H1 (cell line): ENCODE data around the gene DEFB125. TPM values are rescaled to one million over a fixed set of nuclear protein-coding genes. Genes with fewer than 3 reads are reported as not detected.

Experiments
- CTCF ChIA-PET: fragments of 300-600 bp; sonication (Branson Sonifier 250); formaldehyde crosslinking; loops from one replicate; lab custom pipeline; 2021; ENCODE audit not compliant: partially characterized antibody; lab: Charles Lee
- POLR2A ChIA-PET: fragments of 300-600 bp; sonication (Branson Sonifier 250); formaldehyde crosslinking; loops from one replicate; lab custom pipeline; 2021; ENCODE audit warnings: inconsistent platforms; ENCODE audit not compliant: partially characterized antibody; lab: Charles Lee
- DNase-seq, 2 experiments: peaks; one replicate each; pipeline versions ENCODE4 v3.0.0 to v3.0.0-alpha.2; 2010 to 2022; ENCODE audit warnings: low spot score in 2 of 2, low read depth in 1 of 2, mixed read lengths in 1 of 2
- FAIRE-seq: peaks from 2 replicates; lab custom pipeline; 2011; peaks lifted over from hg19 to GRCh38; lab: Jason Lieb, UNC
- H2AFZ ChIP-seq: 2 replicates; pipeline ENCODE4 v1.8.1; 2012; ENCODE audit warnings: low read length, inconsistent platforms
- H2AK5ac ChIP-seq: 2 replicates; pipeline ENCODE4 v1.6.1; 2013; ENCODE audit warnings: low read depth, low read length
- H2BK120ac ChIP-seq: replicated peaks from 2 replicates; pipeline ENCODE3; 2013; ENCODE audit warnings: low read depth, low read length, inconsistent platforms
- H2BK12ac ChIP-seq: 2 replicates; pipeline ENCODE4 v1.6.1; 2013; ENCODE audit warnings: low read depth, low read length
- H2BK15ac ChIP-seq: 2 replicates; pipeline ENCODE4 v1.6.1; 2013; ENCODE audit warnings: low read length
- H2BK20ac ChIP-seq: 2 replicates; pipeline ENCODE4 v1.6.1; 2013; ENCODE audit warnings: low read length
- H2BK5ac ChIP-seq: 2 replicates; pipeline ENCODE4 v1.6.1; 2013; ENCODE audit warnings: low read depth, low read length
- H3K14ac ChIP-seq: 2 replicates; pipeline ENCODE4 v1.6.1; 2013; ENCODE audit warnings: inconsistent platforms; ENCODE audit not compliant: insufficient read length
- H3K18ac ChIP-seq: 2 replicates; pipeline ENCODE4 v1.6.1; 2013; ENCODE audit warnings: low read length; ENCODE audit errors: extremely low read depth
- H3K23ac ChIP-seq: 2 replicates; pipeline ENCODE4 v1.6.1; 2013; ENCODE audit warnings: inconsistent platforms; ENCODE audit not compliant: insufficient read length
- H3K23me2 ChIP-seq: 2 replicates; pipeline ENCODE4 v1.6.1; 2013; ENCODE audit warnings: low read depth, low read length
- H3K27ac ChIP-seq: 2 replicates; pipeline ENCODE4 v1.6.1; 2011; ENCODE audit warnings: low read depth, low read length, inconsistent platforms
- H3K27me3 ChIP-seq, 4 experiments: replicated peaks in 1 of 4; 1 replicate in 1 of 4; 2 replicates in 3 of 4; pipeline versions ENCODE4 v1.6.1 to v1.8.1; 2011 to 2013; ENCODE audit warnings: low read length in 3 of 4, mild to moderate bottlenecking in 3 of 4, inconsistent platforms in 2 of 4, mixed read lengths in 2 of 4, moderate library complexity in 1 of 4; ENCODE audit not compliant: control insufficient read depth in 3 of 4, insufficient read depth in 3 of 4; ENCODE audit errors: extremely low read depth in 1 of 4
- H3K36me3 ChIP-seq, 4 experiments: 2 replicates each; pipeline versions ENCODE4 v1.6.1 to v1.8.1; 2011 to 2013; ENCODE audit warnings: mild to moderate bottlenecking in 4 of 4, low read length in 3 of 4, moderate library complexity in 2 of 4, control low read depth in 1 of 4, inconsistent platforms in 1 of 4; ENCODE audit not compliant: insufficient read depth in 4 of 4, control insufficient read depth in 2 of 4
- H3K4ac ChIP-seq: replicated peaks from 2 replicates; pipeline ENCODE3; 2013; ENCODE audit warnings: low read length, low read depth, mixed read lengths, inconsistent platforms; ENCODE audit not compliant: insufficient read length
- H3K4me1 ChIP-seq, 4 experiments: replicated peaks in 1 of 4; 1 replicate in 1 of 4; 2 replicates in 3 of 4; pipeline versions ENCODE4 v1.6.1 to v1.8.1; 2011 to 2013; ENCODE audit warnings: low read length in 3 of 4, inconsistent platforms in 2 of 4, mixed read lengths in 1 of 4; ENCODE audit not compliant: insufficient read depth in 4 of 4, control insufficient read depth in 3 of 4
- H3K4me2 ChIP-seq, 2 experiments: 2 replicates each; pipeline versions ENCODE4 v1.6.1 to v1.8.1; 2011 to 2013; ENCODE audit warnings: low read depth in 2 of 2, low read length in 2 of 2, control low read depth in 1 of 2, inconsistent platforms in 1 of 2, mild to moderate bottlenecking in 1 of 2; ENCODE audit not compliant: insufficient read depth in 1 of 2
- H3K4me3 ChIP-seq, 4 experiments: fragments of 200-600, 300-600 bp in 1 of 4; sonication (generic), shearing (Covaris generic), sonication (Bioruptor Twin) in 1 of 4; 2 replicates each; pipeline versions ENCODE4 v1.5.1 to v1.8.1; 2011 to 2016; ENCODE audit warnings: low read length in 4 of 4, low read depth in 3 of 4, control low read depth in 2 of 4, inconsistent platforms in 2 of 4, mild to moderate bottlenecking in 2 of 4, mixed read lengths in 1 of 4, moderate library complexity in 1 of 4; ENCODE audit not compliant: insufficient read depth in 2 of 4; ENCODE audit errors: extremely low read depth in 1 of 4
- H3K56ac ChIP-seq: replicated peaks from 2 replicates; pipeline ENCODE3; 2013; ENCODE audit warnings: low read depth, mild to moderate bottlenecking, mixed read lengths, low read length, inconsistent platforms; ENCODE audit not compliant: insufficient read length
- H3K79me1 ChIP-seq: 2 replicates; pipeline ENCODE4 v1.6.1; 2013; ENCODE audit warnings: low read depth, low read length, control low read depth
- H3K79me2 ChIP-seq, 2 experiments: 2 replicates each; pipeline versions ENCODE4 v1.6.1 to v1.8.1; 2012 to 2013; ENCODE audit warnings: low read length in 2 of 2, mild to moderate bottlenecking in 2 of 2, inconsistent platforms in 1 of 2; ENCODE audit not compliant: insufficient read depth in 2 of 2, control insufficient read depth in 1 of 2
- H3K9ac ChIP-seq, 4 experiments: replicated peaks in 1 of 4; 1 replicate in 1 of 4; 2 replicates in 3 of 4; pipeline versions ENCODE4 v1.6.1 to v1.8.1; 2011 to 2013; ENCODE audit warnings: low read depth in 3 of 4, low read length in 3 of 4, control low read depth in 2 of 4, mild to moderate bottlenecking in 2 of 4, moderate library complexity in 2 of 4, inconsistent platforms in 1 of 4; ENCODE audit errors: extremely low read depth in 1 of 4
- H3K9me3 ChIP-seq, 2 experiments: 2 replicates each; pipeline versions ENCODE4 v1.6.1 to v1.8.1; 2012 to 2013; ENCODE audit warnings: mild to moderate bottlenecking in 2 of 2, moderate library complexity in 2 of 2, control low read depth in 1 of 2, inconsistent platforms in 1 of 2, low read depth in 1 of 2, low read length in 1 of 2, mixed read lengths in 1 of 2; ENCODE audit not compliant: insufficient read depth in 2 of 2
- H4K20me1 ChIP-seq, 2 experiments: replicated peaks in 1 of 2; 2 replicates each; pipeline versions ENCODE3 to v1.8.1; 2011 to 2013; ENCODE audit warnings: inconsistent platforms in 2 of 2, low read length in 2 of 2, mild to moderate bottlenecking in 1 of 2; ENCODE audit not compliant: insufficient read depth in 2 of 2, control insufficient read depth in 1 of 2
- H4K5ac ChIP-seq: 2 replicates; pipeline ENCODE4 v1.6.1; 2013; ENCODE audit warnings: low read length, low read depth, mixed read lengths, inconsistent platforms; ENCODE audit not compliant: insufficient read length
- H4K8ac ChIP-seq: 2 replicates; pipeline ENCODE4 v1.8.0; 2013; ENCODE audit warnings: mild to moderate bottlenecking, moderate library complexity, low read length, inconsistent platforms; ENCODE audit not compliant: insufficient read depth; ENCODE audit errors: extremely low read depth
- H4K91ac ChIP-seq: replicated peaks from 2 replicates; pipeline ENCODE3; 2013; ENCODE audit warnings: low read length, mixed read lengths, inconsistent platforms; ENCODE audit not compliant: insufficient read length
- ASH2L ChIP-seq: fragments of 200-600, 300-600 bp; sonication (generic); IDR thresholded peaks from one replicate; pipeline ENCODE4 v1.7.1; 2017; ENCODE audit warnings: low read length
- BACH1 ChIP-seq: IDR thresholded peaks from 2 replicates; pipeline ENCODE4 v1.6.1; 2012; ENCODE audit warnings: low read length, improper control_type of control experiment
- CEBPB ChIP-seq: IDR thresholded peaks from 2 replicates; pipeline ENCODE4 v1.6.1; 2012; ENCODE audit warnings: low read depth, low read length
- CREB1 ChIP-seq: IDR thresholded peaks from 2 replicates; pipeline ENCODE4 v1.6.1; 2012; ENCODE audit warnings: inconsistent platforms
- HDAC2 ChIP-seq, 2 experiments: fragments of 300-600 bp in 1 of 2; sonication (generic) in 1 of 2; IDR thresholded peaks; 2 replicates each; pipeline ENCODE4 v1.6.1; 2011 to 2012; ENCODE audit warnings: low read depth in 2 of 2, low read length in 2 of 2, mild to moderate bottlenecking in 2 of 2, moderate library complexity in 2 of 2, borderline replicate concordance in 1 of 2, inconsistent platforms in 1 of 2
- KDM1A ChIP-seq: fragments of 200-600, 300-600 bp; sonication (generic); IDR thresholded peaks from 2 replicates; pipeline ENCODE4 v1.7.1; 2016; ENCODE audit warnings: mild to moderate bottlenecking, low read length, borderline replicate concordance
- KDM4A ChIP-seq: IDR thresholded peaks from one replicate; pipeline ENCODE4 v1.7.1; 2012; ENCODE audit warnings: low read depth, mild to moderate bottlenecking, moderate library complexity, low read length, inconsistent platforms; ENCODE audit not compliant: severe bottlenecking
- NRF1 ChIP-seq: IDR thresholded peaks from 2 replicates; pipeline ENCODE4 v1.6.1; 2011; ENCODE audit warnings: mild to moderate bottlenecking, low read depth, low read length, improper control_type of control experiment
- POU5F1 ChIP-seq: IDR thresholded peaks from 2 replicates; pipeline ENCODE4 v1.6.1; 2011; ENCODE audit warnings: low read depth, mild to moderate bottlenecking, low read length, moderate library complexity
- RXRA ChIP-seq: IDR thresholded peaks from 2 replicates; pipeline ENCODE4 v1.6.1; 2011; ENCODE audit warnings: low read depth, mild to moderate bottlenecking, low read length, moderate library complexity; ENCODE audit not compliant: insufficient read depth
- SAP30 ChIP-seq: fragments of 300-600 bp; sonication (generic); IDR thresholded peaks from 2 replicates; pipeline ENCODE4 v1.7.1; 2012; ENCODE audit warnings: low read length, moderate library complexity, mild to moderate bottlenecking, inconsistent platforms; ENCODE audit not compliant: insufficient read depth, insufficient replicate concordance
- SIRT6 ChIP-seq: IDR thresholded peaks from one replicate; pipeline ENCODE4 v1.7.1; 2012; ENCODE audit warnings: low read length, inconsistent platforms
- ZNF274 ChIP-seq: IDR thresholded peaks from 2 replicates; pipeline ENCODE4 v1.7.0; 2012; ENCODE audit warnings: low read length, borderline replicate concordance; ENCODE audit errors: extremely low read depth
- WGBS, 2 experiments: shearing (Covaris generic) in 1 of 2; methylation state at CpG; one replicate each; pipeline versions ENCODE4 v1.1.6 to v1.1.7; 2013 to 2015; ENCODE audit warnings: low lambda C conversion rate in 2 of 2, mixed read lengths in 2 of 2, inconsistent platforms in 1 of 2, low coverage in 1 of 2, missing lambda C conversion rate in 1 of 2; ENCODE audit not compliant: insufficient replicate concordance in 2 of 2, insufficient coverage in 1 of 2, insufficient read length in 1 of 2; ENCODE audit errors: extremely low coverage in 1 of 2, missing lambda C conversion rate in 1 of 2; 5-methylcytosine and 5-hydroxymethylcytosine counted together
- polyA plus RNA-seq, 7 experiments: library from polyadenylated mRNA; depleted of rRNA in 3 of 7; stranded (reverse) in 5 of 7; unstranded in 2 of 7; fragments of >200 nt in 5 of 7; fragments of 200-250 nt in 2 of 7; gene quantifications; 1 replicate in 5 of 7; 2 replicates in 1 of 7; 4 replicates in 1 of 7; pipeline versions ENCODE4 v1.2.1 to v1.2.3, GENCODE V29; 2011 to 2013; ENCODE audit warnings: missing spikeins in 2 of 7, mixed read lengths in 2 of 7
- total RNA-seq: library from RNA; stranded (reverse); fragmentation: NEBNext Ultra II Directional; extraction: Animal tissue kit (Norgen Biotek cat#: 25700); gene quantifications from 2 replicates; pipeline ENCODE4 v1.2.1, GENCODE V29; 2021

The DEFB125 gene
- total and polyA plus RNA-seq, 2 of the 8 experiments (the other 6 are each of a cell fraction or from before 2014, with no cell fraction given): not detected

DNA sequence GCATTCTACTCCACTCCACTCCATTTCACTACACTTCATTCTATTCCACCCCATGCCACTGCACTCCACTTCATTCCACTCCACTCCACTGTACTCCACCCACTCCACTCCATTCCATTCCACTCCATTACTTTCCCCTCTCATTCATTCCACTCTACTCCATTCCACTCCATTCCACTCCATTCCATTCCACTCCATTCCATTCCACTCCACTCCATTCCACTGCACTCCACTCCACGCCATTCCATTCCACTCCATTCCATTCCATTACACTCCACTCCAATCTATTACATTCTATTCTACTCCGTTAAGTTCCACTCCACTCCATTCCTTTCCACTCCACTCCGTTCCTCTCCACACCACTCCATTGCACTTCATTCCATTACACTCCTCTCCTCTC is 25.0 kb upstream of the DEFB125 start:
- no peak overlapping the region for H2BK5ac ChIP-seq
- H2AK5ac ChIP-seq: no peak overlapping the region
- peaks cover 22 to 66% of the 10 kb centered on the region in 2 experiments for H3K9me3 ChIP-seq
- TF ChIP-seq ASH2L (no peak), RXRA (no peak), POU5F1 (no peak), CEBPB (no peak), HDAC2 (IDR thresholded peaks at IDR 0.05; ENCODE audit: borderline replicate concordance in 1 of 2, low read depth in 2 of 2, low read length in 2 of 2) (no peak), SIRT6 (no peak), BACH1 (no peak), CREB1 (no peak), NRF1 (no peak), KDM1A (no peak), ZNF274 (no peak), KDM4A (no peak), SAP30 (no peak)
- H3K9ac ChIP-seq: no peak overlapping the region
- H4K8ac ChIP-seq: no peak overlapping the region
- POLR2A ChIA-PET: no interaction called here
- no peaks in the 10 kb centered on the region for H3K27me3 ChIP-seq
- FAIRE-seq (no peak), DNase-seq (no peak)
- no peaks in the 10 kb centered on the region for H3K79me1 ChIP-seq
- H3K4ac ChIP-seq: no peak overlapping the region
- H3K36me3 ChIP-seq: no peaks in the 10 kb centered on the region
- H4K20me1 ChIP-seq: peaks cover 0 to 6% of the 10 kb centered on the region in 2 experiments
- H2BK120ac ChIP-seq: no peak overlapping the region
- H3K14ac ChIP-seq: no peak overlapping the region
- peaks cover 64% of the 10 kb centered on the region; the same call in 1 of the 2 replicates for H3K23me2 ChIP-seq
- H3K4me2 ChIP-seq: no peak overlapping the region
- H4K5ac ChIP-seq: no peak overlapping the region
- H2BK15ac ChIP-seq: no peak overlapping the region
- no peak overlapping the region for H3K56ac ChIP-seq
- no peak overlapping the region for H2BK20ac ChIP-seq
- H3K4me1 ChIP-seq: no peaks in the 10 kb centered on the region
- CTCF ChIA-PET: no interaction called here
- 74 to 100% methylated on average over 3 of the region's 3 CpGs for WGBS, 2 experiments
- no peak overlapping the region for H2BK12ac ChIP-seq
- no peak overlapping the region for H3K27ac ChIP-seq
- no peak overlapping the region for H3K4me3 ChIP-seq
- no peak overlapping the region for H4K91ac ChIP-seq
- H3K23ac ChIP-seq: no peak overlapping the region
- H3K79me2 ChIP-seq: no peaks in the 10 kb centered on the region
- H3K18ac ChIP-seq: no peak overlapping the region
- no peak overlapping the region for H2AFZ ChIP-seq
